ENCODE results near the gene STEAP2.

GRCh38 chr7:90225181-90225580 is 13.6 kb downstream of the STEAP2 start:
- TF ChIP-seq CTCF (IDR thresholded peaks at IDR 0.05) (no peak), POLR2A (IDR thresholded peaks at IDR 0.05) (no peak), EP300 (IDR thresholded peaks at IDR 0.05) (no peak)
